Neural progenitor cell (in vitro differentiated cells): ENCODE data around the gene MAML3. TPM values are rescaled to one million over a fixed set of nuclear protein-coding genes. Genes with fewer than 3 reads are reported as not detected.

Source experiments
- DNase-seq: peaks from one replicate; pipeline ENCODE4 v3.0.0-alpha.2; 2016; ENCODE audit warnings: low spot score
- H2AFZ ChIP-seq: fragments of 200-600 bp; sonication (generic); replicated peaks from 2 replicates; pipeline ENCODE4 v1.6.1; 2016; ENCODE audit warnings: antibody characterized with exemption
- H3F3A ChIP-seq: fragments of 200-600 bp; sonication (generic); 2 replicates; pipeline ENCODE4 v1.6.1; 2016; ENCODE audit warnings: antibody characterized with exemption, low read depth
- H3K27ac ChIP-seq: fragments of 200-600 bp; sonication (generic); 2 replicates; pipeline ENCODE4 v1.5.1; 2016; ENCODE audit warnings: mild to moderate bottlenecking
- H3K27me3 ChIP-seq: fragments of 200-600 bp; sonication (generic); 2 replicates; pipeline ENCODE4 v1.6.1; 2016; ENCODE audit warnings: mild to moderate bottlenecking, moderate library complexity
- H3K36me3 ChIP-seq: fragments of 200-600 bp; sonication (generic); 2 replicates; pipeline ENCODE4 v1.5.1; 2016
- H3K4me1 ChIP-seq: fragments of 200-600 bp; sonication (generic); 2 replicates; pipeline ENCODE4 v1.6.1; 2016; ENCODE audit warnings: mixed run types
- H3K4me2 ChIP-seq: fragments of 200-600 bp; sonication (generic); 2 replicates; pipeline ENCODE4 v1.6.1; 2016
- H3K4me3 ChIP-seq: fragments of 200-600 bp; sonication (generic); 2 replicates; pipeline ENCODE4 v1.5.1; 2016
- H3K79me2 ChIP-seq: fragments of 200-600 bp; sonication (generic); 2 replicates; pipeline ENCODE4 v1.6.1; 2016; ENCODE audit warnings: low read depth
- H3K9ac ChIP-seq: fragments of 200-600 bp; sonication (generic); 2 replicates; pipeline ENCODE4 v1.6.1; 2016
- H3K9me3 ChIP-seq: fragments of 200-600 bp; sonication (generic); 2 replicates; pipeline ENCODE4 v1.5.1; 2016; ENCODE audit warnings: low read depth
- H4K20me1 ChIP-seq: fragments of 200-600 bp; sonication (generic); 2 replicates; pipeline ENCODE4 v1.6.1; 2016; ENCODE audit warnings: low read depth
- H3K27ac Mint-ChIP-seq: 3 replicates; pipeline ENCODE4 v1.8.0; 2021; ENCODE audit warnings: mixed read lengths
- H3K27me3 Mint-ChIP-seq: 2 replicates; pipeline ENCODE4 v1.8.0; 2022; ENCODE audit warnings: low read depth, mild to moderate bottlenecking, inconsistent platforms, moderate library complexity, mixed read lengths; ENCODE audit not compliant: insufficient read depth
- H3K36me3 Mint-ChIP-seq: 3 replicates; pipeline ENCODE4 v1.8.0; 2021; ENCODE audit warnings: mixed read lengths
- H3K4me1 Mint-ChIP-seq: 3 replicates; pipeline ENCODE4 v1.8.0; 2021; ENCODE audit warnings: mixed read lengths
- H3K4me3 Mint-ChIP-seq: 3 replicates; pipeline ENCODE4 v1.8.0; 2021; ENCODE audit warnings: mild to moderate bottlenecking, moderate library complexity, mixed read lengths
- H3K9me3 Mint-ChIP-seq: 3 replicates; pipeline ENCODE4 v1.8.0; 2020; ENCODE audit warnings: mixed read lengths
- CTCF ChIP-seq: fragments of 200-600 bp; sonication (generic); IDR thresholded peaks from 2 replicates; pipeline ENCODE4 v1.5.1; 2017; ENCODE audit warnings: antibody characterized with exemption, mild to moderate bottlenecking
- EZH2 ChIP-seq: fragments of 200-600 bp; sonication (generic); IDR thresholded peaks from 2 replicates; pipeline ENCODE4 v1.6.1; 2017; ENCODE audit warnings: antibody characterized with exemption, mild to moderate bottlenecking, moderate library complexity
- EZH2phosphoT487 ChIP-seq: fragments of 200-600 bp; sonication (generic); IDR thresholded peaks from 2 replicates; pipeline ENCODE4 v1.6.1; 2017; ENCODE audit warnings: antibody characterized with exemption
- total RNA-seq: library from RNA; depleted of rRNA; stranded (reverse); fragments of >200 nt; gene quantifications from 2 replicates; pipeline ENCODE4 v1.2.3, GENCODE V29; 2015; ENCODE audit warnings: low replicate concordance

MAML3 gene
- total RNA-seq, 1 donor from 2014 or later = 14.4 TPM

- H3K4me3 Mint-ChIP-seq = no peak overlapping the region
These were observed 45.7 kb downstream of the MAML3 start for GRCh38 chr4:140108243-140108642.

GRCh38 chr4:140106289-140106844 lies 47.6 kb downstream of the MAML3 start:
- Histone ChIP-seq H3K27ac (no peak overlapping the region), H3K4me1 (peaks cover 11% of the 10 kb centered on the region), H2AFZ (no peak overlapping the region), H3K79me2 (no peaks in the 10 kb centered on the region), H4K20me1 (peaks cover 39% of the 10 kb centered on the region), H3K4me2 (no peak overlapping the region), H3K9ac (no peak overlapping the region), H3K36me3 (no peaks in the 10 kb centered on the region), H3K4me3 (no peak overlapping the region), H3K27me3 (no peaks in the 10 kb centered on the region), H3K9me3 (no peaks in the 10 kb centered on the region), H3F3A (no peaks in the 10 kb centered on the region)
- no peak for DNase-seq
- H3K4me3 Mint-ChIP-seq = no peak overlapping the region
- peaks cover 44% of the 10 kb centered on the region for H3K4me1 Mint-ChIP-seq
- peaks cover 4% of the 10 kb centered on the region for H3K27me3 Mint-ChIP-seq
- H3K9me3 Mint-ChIP-seq = no peaks in the 10 kb centered on the region
- no peak overlapping the region for H3K27ac Mint-ChIP-seq
- TF ChIP-seq EZH2phosphoT487 = no peak
- TF ChIP-seq EZH2 = no peak
- TF ChIP-seq CTCF = no peak
- no peaks in the 10 kb centered on the region for H3K36me3 Mint-ChIP-seq

More at GRCh38 chr4:140108243-140108642, 45.7 kb downstream of the MAML3 start:
- TF ChIP-seq EZH2phosphoT487 = no peak
- TF ChIP-seq CTCF = no peak
- no peak overlapping the region for H3K9ac ChIP-seq
- H3K4me1 Mint-ChIP-seq = peaks cover 48% of the 10 kb centered on the region
- no peaks in the 10 kb centered on the region for H3K36me3 ChIP-seq
- H3K4me3 ChIP-seq = no peak overlapping the region
- no peak overlapping the region for H2AFZ ChIP-seq
- H3K9me3 Mint-ChIP-seq = no peaks in the 10 kb centered on the region
- H3K27ac Mint-ChIP-seq = no peak overlapping the region
- H4K20me1 ChIP-seq = peaks cover 42% of the 10 kb centered on the region
- H3K36me3 Mint-ChIP-seq = peaks cover under 1% of the 10 kb centered on the region
- H3K27ac ChIP-seq = no peak overlapping the region
- no peaks in the 10 kb centered on the region for H3F3A ChIP-seq
- H3K27me3 ChIP-seq = no peaks in the 10 kb centered on the region
- no peak overlapping the region for H3K4me2 ChIP-seq
- DNase-seq = no peak
- H3K4me1 ChIP-seq = peaks cover 11% of the 10 kb centered on the region
- H3K9me3 ChIP-seq = no peaks in the 10 kb centered on the region
- H3K79me2 ChIP-seq = no peaks in the 10 kb centered on the region
- H3K27me3 Mint-ChIP-seq = peaks cover 4% of the 10 kb centered on the region

GRCh38 chr4:140105436-140105835 lies 48.5 kb downstream of the MAML3 start:
- Histone ChIP-seq H3K36me3 (no peaks in the 10 kb centered on the region), H3K27ac (no peak overlapping the region), H4K20me1 (peaks cover 32% of the 10 kb centered on the region), H3K4me2 (no peak overlapping the region), H3K79me2 (no peaks in the 10 kb centered on the region), H3K27me3 (no peaks in the 10 kb centered on the region), H2AFZ (no peak overlapping the region), H3F3A (no peaks in the 10 kb centered on the region), H3K9me3 (no peaks in the 10 kb centered on the region), H3K4me1 (peaks cover 11% of the 10 kb centered on the region), H3K9ac (no peak overlapping the region), H3K4me3 (no peak overlapping the region)
- TF ChIP-seq CTCF (no peak), EZH2phosphoT487 (no peak), EZH2 (no peak)
- H3K27me3 Mint-ChIP-seq = peaks cover 4% of the 10 kb centered on the region
- no peaks in the 10 kb centered on the region for H3K9me3 Mint-ChIP-seq
- H3K4me1 Mint-ChIP-seq = peaks cover 43% of the 10 kb centered on the region
- DNase-seq = no peak
- no peak overlapping the region for H3K27ac Mint-ChIP-seq
- no peak overlapping the region for H3K4me3 Mint-ChIP-seq
- no peaks in the 10 kb centered on the region for H3K36me3 Mint-ChIP-seq
